Endodermal cell (in vitro differentiated cells): ENCODE data around the gene MRPS22. TPM values are rescaled to one million over a fixed set of nuclear protein-coding genes. Genes with fewer than 3 reads are reported as not detected.

Experiments
- DNase-seq: peaks from one replicate; pipeline ENCODE4 v3.0.0-alpha.2; 2017
- H3K27ac ChIP-seq: 2 replicates; pipeline ENCODE4 v1.5.1; 2013; ENCODE audit warnings: mild to moderate bottlenecking, low read depth, low read length, moderate library complexity
- H3K27me3 ChIP-seq: 2 replicates; pipeline ENCODE4 v1.6.1; 2013; ENCODE audit warnings: mild to moderate bottlenecking, low read length, moderate library complexity; ENCODE audit not compliant: insufficient read depth, control insufficient read depth, poor library complexity, severe bottlenecking
- H3K36me3 ChIP-seq: 2 replicates; pipeline ENCODE4 v1.7.0; 2013; ENCODE audit warnings: mild to moderate bottlenecking, low read length, moderate library complexity; ENCODE audit not compliant: control insufficient read depth, insufficient read depth
- H3K4me1 ChIP-seq: one replicate; pipeline ENCODE4 v1.7.0; 2013; ENCODE audit warnings: low read length; ENCODE audit not compliant: control insufficient read depth, insufficient read depth
- H3K4me3 ChIP-seq: 2 replicates; pipeline ENCODE4 v1.5.1; 2013; ENCODE audit warnings: mild to moderate bottlenecking, low read length, moderate library complexity
- H3K9ac ChIP-seq: 2 replicates; pipeline ENCODE4 v1.6.1; 2013; ENCODE audit warnings: mild to moderate bottlenecking, low read length, moderate library complexity; ENCODE audit not compliant: poor library complexity, severe bottlenecking; ENCODE audit errors: extremely low read depth
- H3K9me3 ChIP-seq: 2 replicates; pipeline ENCODE4 v1.6.1; 2013; ENCODE audit warnings: mild to moderate bottlenecking, low read length, moderate library complexity; ENCODE audit not compliant: control insufficient read depth
- H3K27ac Mint-ChIP-seq: 2 replicates; pipeline ENCODE4 v1.8.0; 2020; ENCODE audit warnings: mixed read lengths
- H3K27me3 Mint-ChIP-seq: 2 replicates; pipeline ENCODE4 v1.8.0; 2021; ENCODE audit warnings: mild to moderate bottlenecking, mixed read lengths; ENCODE audit not compliant: insufficient read depth
- H3K36me3 Mint-ChIP-seq: 2 replicates; pipeline ENCODE4 v1.8.0; 2020; ENCODE audit warnings: low read depth, mixed read lengths
- H3K4me1 Mint-ChIP-seq: 2 replicates; pipeline ENCODE4 v1.8.0; 2020; ENCODE audit warnings: mixed read lengths
- H3K4me3 Mint-ChIP-seq: 2 replicates; pipeline ENCODE4 v1.8.0; 2020; ENCODE audit warnings: mild to moderate bottlenecking, moderate library complexity, mixed read lengths
- H3K9me3 Mint-ChIP-seq: 2 replicates; pipeline ENCODE4 v1.8.0; 2020; ENCODE audit warnings: mild to moderate bottlenecking, mixed read lengths
- CTCF ChIP-seq: fragments of 200-600 bp; sonication (generic); conservative IDR thresholded peaks from 2 replicates; pipeline ENCODE4 v1.5.0; 2021; ENCODE audit warnings: antibody characterized with exemption, mild to moderate bottlenecking
- WGBS, 2 experiments: methylation state at CpG; one replicate each; pipeline versions ENCODE4 v1.1.5 to v1.1.7; 2013; ENCODE audit warnings: missing lambda C conversion rate in 2 of 2, mixed read lengths in 1 of 2; ENCODE audit not compliant: insufficient coverage in 1 of 2, insufficient read length in 1 of 2; 5-methylcytosine and 5-hydroxymethylcytosine counted together
- total RNA-seq, 2 donors: library from RNA; stranded (reverse); fragmentation: NEBNext Ultra II Directional in 1 of 2; extraction: Animal tissue kit (Norgen Biotek cat#: 25700) in 1 of 2; gene quantifications; 2 replicates in 1 of 2; 3 replicates in 1 of 2; pipeline ENCODE4 v1.2.1, GENCODE V29; 2021

MRPS22 gene
- total RNA-seq, 2 donors from 2014 or later = 34.8 to 38.7 TPM

- H3K9me3 Mint-ChIP-seq = no peaks in the 10 kb centered on the region
- Histone ChIP-seq H3K36me3 (peaks cover 48% of the 10 kb centered on the region), H3K4me1 (peaks cover 3% of the 10 kb centered on the region), H3K4me3 (no peak overlapping the region), H3K9me3 (no peaks in the 10 kb centered on the region), H3K9ac (no peak overlapping the region), H3K27me3 (peaks cover 8% of the 10 kb centered on the region), H3K27ac (no peak overlapping the region)
- peaks cover 9% of the 10 kb centered on the region for H3K27me3 Mint-ChIP-seq
- peaks cover 3% of the 10 kb centered on the region for H3K4me1 Mint-ChIP-seq
- H3K27ac Mint-ChIP-seq = no peak overlapping the region
- WGBS, 2 experiments = 91 to 100% methylated on average over 2 of the region's 2 CpGs
- H3K36me3 Mint-ChIP-seq = peaks cover 36% of the 10 kb centered on the region
- no peak for DNase-seq
- no peak for TF ChIP-seq CTCF
- no peak overlapping the region for H3K4me3 Mint-ChIP-seq
These were observed 3.0 kb downstream of the MRPS22 start for GRCh38 chr3:139346771-139347170.

GRCh38 chr3:139353920-139354556 lies 10.2 kb downstream of the MRPS22 start:
- no peaks in the 10 kb centered on the region for H3K9me3 Mint-ChIP-seq
- Histone ChIP-seq H3K4me1 (peaks cover 3% of the 10 kb centered on the region), H3K36me3 (peaks cover 92% of the 10 kb centered on the region), H3K27me3 (no peaks in the 10 kb centered on the region), H3K9me3 (no peaks in the 10 kb centered on the region), H3K9ac (no peak overlapping the region), H3K4me3 (no peak overlapping the region), H3K27ac (no peak overlapping the region)
- peaks cover 65% of the 10 kb centered on the region for H3K36me3 Mint-ChIP-seq
- peaks cover 5% of the 10 kb centered on the region for H3K4me1 Mint-ChIP-seq
- DNase-seq = peak; percentile 66
- TF ChIP-seq CTCF = peak; percentile 84
- no peaks in the 10 kb centered on the region for H3K27me3 Mint-ChIP-seq
- peak overlapping the region; percentile 48 for H3K27ac Mint-ChIP-seq
- WGBS, 2 experiments = 60% methylated on average over 2 of the region's 3 CpGs; no CpG with 5 or more reads in 1 of the 2 experiments
- no peak overlapping the region for H3K4me3 Mint-ChIP-seq

- Mint-ChIP-seq H3K27ac (peak overlapping the region; percentile 48), H3K4me3 (no peak overlapping the region), H3K27me3 (no peaks in the 10 kb centered on the region), H3K4me1 (peaks cover 12% of the 10 kb centered on the region), H3K36me3 (peaks cover 65% of the 10 kb centered on the region), H3K9me3 (no peaks in the 10 kb centered on the region)
- Histone ChIP-seq H3K27me3 (no peaks in the 10 kb centered on the region), H3K27ac (no peak overlapping the region), H3K4me3 (no peak overlapping the region), H3K4me1 (peaks cover 6% of the 10 kb centered on the region), H3K9ac (no peak overlapping the region), H3K36me3 (peaks cover 92% of the 10 kb centered on the region), H3K9me3 (no peaks in the 10 kb centered on the region)
- no peak for DNase-seq
- TF ChIP-seq CTCF = no peak
- WGBS, 2 experiments = 94 to 95% methylated on average over 2 to 4 of the region's 4 CpGs
These were observed 10.8 kb downstream of the MRPS22 start for GRCh38 chr3:139354661-139355060.
